Naive thymus-derived CD4-positive, alpha-beta T cell (primary cell): ENCODE measurements around the gene ZBTB7C. TPM values are rescaled to one million over a fixed set of nuclear protein-coding genes. Genes with fewer than 3 reads are reported as not detected.
A peak's percentile ranks its signal among the peaks of the same experiment; 100 is the strongest.

Experiments
- ATAC-seq: fragments of 150-1000 bp; cut with Tn5 transposase; 2 replicates; pipeline ENCODE4 v1.10.0; 2021; ENCODE audit warnings: mild to moderate bottlenecking, moderate library complexity
- CTCF ChIA-PET: fragments of 350-600 bp; sonication (Branson Sonifier 250); formaldehyde crosslinking; loops from one replicate; lab custom pipeline; 2021; ENCODE audit warnings: antibody characterized with exemption; lab: Charles Lee
- POLR2A ChIA-PET: fragments of 350-600 bp; sonication (Branson Sonifier 250); formaldehyde crosslinking; loops from one replicate; lab custom pipeline; 2021; ENCODE audit warnings: antibody characterized with exemption, inconsistent platforms; lab: Charles Lee
- DNase-seq, 9 donors: peaks; one replicate each; pipeline versions ENCODE4 v3.0.0 to v3.0.0-alpha.2; 2020 to 2022; ENCODE audit warnings: mixed read lengths in 1 of 9
- H3K27ac ChIP-seq: one replicate; pipeline ENCODE4 v1.7.0; 2013; ENCODE audit warnings: mild to moderate bottlenecking, low read depth, low read length, moderate library complexity
- H3K27me3 ChIP-seq, 2 donors: one replicate each; pipeline ENCODE4 v1.7.0; 2013; ENCODE audit warnings: low read length in 2 of 2, mild to moderate bottlenecking in 2 of 2, moderate library complexity in 2 of 2; ENCODE audit not compliant: control insufficient read depth in 2 of 2, insufficient read depth in 2 of 2
- H3K36me3 ChIP-seq, 3 experiments: 1 replicate in 2 of 3; 2 replicates in 1 of 3; pipeline ENCODE4 v1.7.0; 2013; ENCODE audit warnings: low read length in 3 of 3, mild to moderate bottlenecking in 3 of 3, moderate library complexity in 1 of 3; ENCODE audit not compliant: insufficient read depth in 3 of 3, control insufficient read depth in 2 of 3
- H3K4me1 ChIP-seq, 2 donors: one replicate each; pipeline ENCODE4 v1.7.0; 2013; ENCODE audit warnings: low read length in 2 of 2, mild to moderate bottlenecking in 2 of 2, moderate library complexity in 1 of 2; ENCODE audit not compliant: control insufficient read depth in 2 of 2, insufficient read depth in 2 of 2
- H3K4me3 ChIP-seq: 2 replicates; pipeline ENCODE4 v1.7.0; 2013; ENCODE audit warnings: mild to moderate bottlenecking, low read length
- H3K9me3 ChIP-seq, 3 experiments: 1 replicate in 2 of 3; 2 replicates in 1 of 3; pipeline ENCODE4 v1.7.0; 2013; ENCODE audit warnings: low read length in 3 of 3; ENCODE audit not compliant: control insufficient read depth in 2 of 3
- H3K27ac Mint-ChIP-seq, 9 donors: one replicate each; pipeline ENCODE4 v1.8.0; 2020 to 2022; ENCODE audit warnings: mixed read lengths in 9 of 9, mild to moderate bottlenecking in 8 of 9, moderate library complexity in 5 of 9, inconsistent platforms in 2 of 9
- H3K27me3 Mint-ChIP-seq, 5 donors: one replicate each; pipeline ENCODE4 v1.8.0; 2021 to 2022; ENCODE audit warnings: mixed read lengths in 5 of 5, mild to moderate bottlenecking in 1 of 5
- H3K36me3 Mint-ChIP-seq, 5 donors: one replicate each; pipeline ENCODE4 v1.8.0; 2020 to 2022; ENCODE audit warnings: mixed read lengths in 5 of 5, mild to moderate bottlenecking in 3 of 5, inconsistent platforms in 1 of 5
- H3K4me1 Mint-ChIP-seq, 7 donors: one replicate each; pipeline ENCODE4 v1.8.0; 2020 to 2022; ENCODE audit warnings: mixed read lengths in 7 of 7, mild to moderate bottlenecking in 3 of 7, inconsistent platforms in 1 of 7
- H3K4me3 Mint-ChIP-seq, 10 donors: one replicate each; pipeline ENCODE4 v1.8.0; 2020 to 2022; ENCODE audit warnings: mild to moderate bottlenecking in 10 of 10, mixed read lengths in 10 of 10, moderate library complexity in 6 of 10, inconsistent platforms in 2 of 10
- H3K9me3 Mint-ChIP-seq, 11 donors: one replicate each; pipeline ENCODE4 v1.8.0; 2020 to 2022; ENCODE audit warnings: mixed read lengths in 11 of 11, mild to moderate bottlenecking in 4 of 11, inconsistent platforms in 1 of 11, moderate library complexity in 1 of 11
- intact Hi-C, 2 donors: fragments of 100-400 bp; cut with micrococcal nuclease; formaldehyde crosslinking; loops; one replicate each; pipeline ENCODE4 v1.15.1; 2023
- polyA plus RNA-seq, 2 donors: library from polyadenylated mRNA; unstranded; fragments of 300-500 nt; fragmentation: Illumina TruSeq; gene quantifications; one replicate each; pipeline ENCODE4 v1.2.3, GENCODE V29; 2021
- total RNA-seq, 6 experiments: library from RNA in 5 of 6; stranded (reverse) in 5 of 6; gene quantifications; 1 replicate in 5 of 6; 2 replicates in 1 of 6; pipeline ENCODE4 v1.2.3 and lab custom pipeline; 2021 to 2026

Gene ZBTB7C
- total and polyA plus RNA-seq, 7 experiments from 2014 or later: 0.51 TPM; not detected in 6

GRCh38 chr18:47986620-47987387, 422.4 kb downstream of the ZBTB7C start:
- Mint-ChIP-seq H3K27me3 (peaks cover 0 to 4% (median 3%) of the 10 kb centered on the region in 5 donors), H3K27ac (no peak overlapping the region), H3K36me3 (peaks cover 0 to 4% (median 0%) of the 10 kb centered on the region in 5 donors), H3K4me3 (no peak overlapping the region), H3K4me1 (peaks cover 0 to 5% (median 0%) of the 10 kb centered on the region in 7 donors), H3K9me3 (peaks cover 0 to 2% (median 0%) of the 10 kb centered on the region in 11 donors)
- peak; percentile 20 for ATAC-seq
- H3K36me3 ChIP-seq: no peaks in the 10 kb centered on the region
- H3K4me1 ChIP-seq: no peaks in the 10 kb centered on the region
- H3K27ac ChIP-seq: no peak overlapping the region
- ChIA-PET POLR2A (no interaction called here), CTCF (no interaction called here)
- no peak for DNase-seq
- no peak overlapping the region for H3K4me3 ChIP-seq
- H3K9me3 ChIP-seq: no peaks in the 10 kb centered on the region
- H3K27me3 ChIP-seq: no peaks in the 10 kb centered on the region
- intact Hi-C loops: no loop called here

GRCh38 chr18:47985866-47986265, 423.3 kb downstream of the ZBTB7C start:
- POLR2A ChIA-PET: no interaction called here
- H3K36me3 Mint-ChIP-seq: peaks cover 0 to 4% (median 0%) of the 10 kb centered on the region in 5 donors
- H3K36me3 ChIP-seq: no peaks in the 10 kb centered on the region
- no peaks in the 10 kb centered on the region for H3K9me3 ChIP-seq
- no peak overlapping the region for H3K4me3 ChIP-seq
- peaks cover 0 to 4% (median 0%) of the 10 kb centered on the region in 5 donors for H3K27me3 Mint-ChIP-seq
- H3K4me1 ChIP-seq: no peaks in the 10 kb centered on the region
- no peak overlapping the region for H3K27ac Mint-ChIP-seq
- CTCF ChIA-PET: no interaction called here
- no peak overlapping the region for H3K4me3 Mint-ChIP-seq
- DNase-seq (no peak), ATAC-seq (peak; percentile 88)
- H3K27ac ChIP-seq: no peak overlapping the region
- H3K27me3 ChIP-seq: no peaks in the 10 kb centered on the region
- peaks cover 0 to 5% (median 0%) of the 10 kb centered on the region in 7 donors for H3K4me1 Mint-ChIP-seq
- intact Hi-C loops: no loop called here
- peaks cover 0 to 2% (median 0%) of the 10 kb centered on the region in 11 donors for H3K9me3 Mint-ChIP-seq

- no peak for DNase-seq
- Mint-ChIP-seq H3K27me3 (peaks cover 0 to 4% (median 0%) of the 10 kb centered on the region in 5 donors), H3K9me3 (peaks cover 0 to 2% (median 0%) of the 10 kb centered on the region in 11 donors), H3K4me3 (no peak overlapping the region), H3K4me1 (peaks cover 0 to 5% (median 0%) of the 10 kb centered on the region in 7 donors), H3K36me3 (peaks cover 0 to 4% (median 0%) of the 10 kb centered on the region in 5 donors), H3K27ac (peak overlapping the region in 1 of 9 donors; percentile 16)
- ATAC-seq: no peak
- H3K27ac ChIP-seq: no peak overlapping the region
- H3K4me1 ChIP-seq: no peaks in the 10 kb centered on the region
- no peaks in the 10 kb centered on the region for H3K9me3 ChIP-seq
- intact Hi-C loops: no loop called here
- H3K27me3 ChIP-seq: no peaks in the 10 kb centered on the region
- H3K4me3 ChIP-seq: no peak overlapping the region
- CTCF ChIA-PET: no interaction called here
- H3K36me3 ChIP-seq: no peaks in the 10 kb centered on the region
- POLR2A ChIA-PET: interaction anchor here (0.6 kb wide), 1 partner anchor 8 kb away, joined by 3 read pairs; no protein-coding TSS in a partner anchor
Observed at GRCh38 chr18:47984991-47985390, 424.2 kb downstream of the ZBTB7C start.

GRCh38 chr18:47983946-47984345, 425.2 kb downstream of the ZBTB7C start:
- H3K4me3 Mint-ChIP-seq: no peak overlapping the region
- H3K9me3 Mint-ChIP-seq: peaks cover 0 to 2% (median 0%) of the 10 kb centered on the region in 11 donors
- Histone ChIP-seq H3K4me3 (no peak overlapping the region), H3K27me3 (no peaks in the 10 kb centered on the region), H3K9me3 (no peaks in the 10 kb centered on the region), H3K36me3 (no peaks in the 10 kb centered on the region), H3K27ac (no peak overlapping the region), H3K4me1 (no peaks in the 10 kb centered on the region)
- peaks cover 0 to 7% (median 0%) of the 10 kb centered on the region in 7 donors for H3K4me1 Mint-ChIP-seq
- H3K27me3 Mint-ChIP-seq: peaks cover 0 to 4% (median 0%) of the 10 kb centered on the region in 5 donors
- POLR2A ChIA-PET: no interaction called here
- no peak overlapping the region for H3K27ac Mint-ChIP-seq
- H3K36me3 Mint-ChIP-seq: peaks cover 0 to 4% (median 0%) of the 10 kb centered on the region in 5 donors
- CTCF ChIA-PET: no interaction called here
- ATAC-seq (no peak), DNase-seq (no peak)
- intact Hi-C loops: no loop called here

- H3K4me3 Mint-ChIP-seq: no peak overlapping the region
- ChIA-PET CTCF (no interaction called here), POLR2A (no interaction called here)
- peaks cover 0 to 3% (median 0%) of the 10 kb centered on the region in 5 donors for H3K36me3 Mint-ChIP-seq
- H3K9me3 Mint-ChIP-seq: peaks cover 0 to 2% (median 0%) of the 10 kb centered on the region in 11 donors
- no peak for ATAC-seq
- Histone ChIP-seq H3K9me3 (no peaks in the 10 kb centered on the region), H3K4me1 (no peaks in the 10 kb centered on the region), H3K36me3 (no peaks in the 10 kb centered on the region), H3K4me3 (no peak overlapping the region), H3K27me3 (no peaks in the 10 kb centered on the region), H3K27ac (no peak overlapping the region)
- H3K4me1 Mint-ChIP-seq: peaks cover 0 to 7% (median 0%) of the 10 kb centered on the region in 7 donors
- intact Hi-C loops: no loop called here
- peaks cover 0 to 5% (median 0%) of the 10 kb centered on the region in 5 donors for H3K27me3 Mint-ChIP-seq
- no peak overlapping the region for H3K27ac Mint-ChIP-seq
- DNase-seq: no peak
Observed at GRCh38 chr18:47983055-47983454, 426.1 kb downstream of the ZBTB7C start.

GRCh38 chr18:47981830-47982229, 427.4 kb downstream of the ZBTB7C start:
- no peaks in the 10 kb centered on the region for H3K36me3 Mint-ChIP-seq
- DNase-seq: no peak
- H3K4me1 Mint-ChIP-seq: peaks cover 0 to 4% (median 0%) of the 10 kb centered on the region in 7 donors
- no peak overlapping the region for H3K4me3 ChIP-seq
- no peaks in the 10 kb centered on the region for H3K9me3 ChIP-seq
- peaks cover 0 to 7% (median 0%) of the 10 kb centered on the region in 5 donors for H3K27me3 Mint-ChIP-seq
- H3K36me3 ChIP-seq: no peaks in the 10 kb centered on the region
- no peak overlapping the region for H3K27ac Mint-ChIP-seq
- no peaks in the 10 kb centered on the region for H3K9me3 Mint-ChIP-seq
- H3K4me1 ChIP-seq: no peaks in the 10 kb centered on the region
- H3K4me3 Mint-ChIP-seq: no peak overlapping the region
- no peak overlapping the region for H3K27ac ChIP-seq
- no peak for ATAC-seq
- ChIA-PET POLR2A (no interaction called here), CTCF (no interaction called here)
- intact Hi-C loops: no loop called here
- H3K27me3 ChIP-seq: no peaks in the 10 kb centered on the region
